ENCODE measurements around the gene DYNC1H1. TPM values are rescaled to one million over a fixed set of nuclear protein-coding genes. Genes with fewer than 3 reads are reported as not detected.

The DYNC1H1 gene
- total RNA-seq, 4 donors from 2014 or later = 608 to 897 (median 728) TPM

DNA sequence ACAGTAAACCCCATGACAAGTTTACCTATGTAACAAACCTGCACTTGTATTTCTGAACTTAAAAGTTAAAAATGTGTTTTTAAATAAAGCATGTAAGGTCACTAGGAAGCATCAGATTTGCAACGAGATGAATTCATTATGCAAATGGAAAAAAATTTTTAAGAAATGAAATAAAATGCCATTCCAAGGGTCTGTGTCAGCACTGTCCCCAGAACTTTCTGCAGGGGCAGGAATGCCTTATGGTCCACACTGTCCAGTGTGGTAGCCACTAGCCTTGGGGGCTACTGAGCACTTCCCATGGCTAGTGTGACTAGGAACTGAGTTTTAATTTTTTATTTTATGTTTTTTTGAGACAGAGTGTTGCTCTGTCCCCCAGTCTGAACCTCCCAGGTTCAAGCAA lies 73.3 kb downstream of the DYNC1H1 start:
- Histone ChIP-seq H3K27me3 (peaks cover 0 to 5% (median 0%) of the 10 kb centered on the region in 4 donors), H3K4me3 (no peak overlapping the region), H3K9me3 (no peaks in the 10 kb centered on the region), H3K36me3 (peaks cover 99 to 100% (median 100%) of the 10 kb centered on the region in 4 donors), H3K27ac (replicated peaks in 1 of 4) (no peak overlapping the region), H3K4me1 (no peaks in the 10 kb centered on the region)
- no peak for TF ChIP-seq EP300 (IDR thresholded peaks at IDR 0.05)
- TF ChIP-seq POLR2AphosphoS5 (IDR thresholded peaks at IDR 0.05) = no peak
- no peak for TF ChIP-seq POLR2A (IDR thresholded peaks at IDR 0.05; ENCODE audit: low read depth)
- no peak for TF ChIP-seq CTCF (IDR thresholded peaks at IDR 0.05)
- DNase-seq (ENCODE audit: extremely low spot score) = no peak
- 71% methylated on average over 1 of the region's 1 CpG for WGBS
- intact Hi-C loops (cut with DNase I) = no loop called here

- H3K36me3 ChIP-seq = peaks cover 99 to 100% (median 100%) of the 10 kb centered on the region in 4 donors
- peaks cover 0 to 5% (median 0%) of the 10 kb centered on the region in 4 donors for H3K27me3 ChIP-seq
- DNase-seq (ENCODE audit: extremely low spot score) = no peak
- no peak overlapping the region for H3K4me3 ChIP-seq
- intact Hi-C loops (cut with DNase I) = no loop called here
- H3K9me3 ChIP-seq = no peaks in the 10 kb centered on the region
- H3K27ac ChIP-seq (replicated peaks in 1 of 4) = no peak overlapping the region
- peaks cover 3 to 10% (median 4%) of the 10 kb centered on the region in 4 donors for H3K4me1 ChIP-seq
- TF ChIP-seq EP300 (IDR thresholded peaks at IDR 0.05) (no peak), POLR2AphosphoS5 (IDR thresholded peaks at IDR 0.05) (no peak), CTCF (IDR thresholded peaks at IDR 0.05) (no peak), POLR2A (IDR thresholded peaks at IDR 0.05; ENCODE audit: low read depth) (no peak)
- 90% methylated on average over 13 of the region's 16 CpGs for WGBS
Observed at GRCh38 chr14:102039157-102039556, 74.8 kb downstream of the DYNC1H1 start.

GRCh38 chr14:102040153-102040552 lies 75.8 kb downstream of the DYNC1H1 start:
- TF ChIP-seq POLR2AphosphoS5 (IDR thresholded peaks at IDR 0.05) (no peak), POLR2A (IDR thresholded peaks at IDR 0.05; ENCODE audit: low read depth) (no peak), CTCF (IDR thresholded peaks at IDR 0.05) (no peak), EP300 (IDR thresholded peaks at IDR 0.05) (no peak)
- Histone ChIP-seq H3K4me1 (peaks cover 4 to 10% (median 8%) of the 10 kb centered on the region in 4 donors), H3K36me3 (peaks cover 99 to 100% (median 100%) of the 10 kb centered on the region in 4 donors), H3K9me3 (no peaks in the 10 kb centered on the region), H3K4me3 (no peak overlapping the region), H3K27me3 (peaks cover 0 to 5% (median 0%) of the 10 kb centered on the region in 4 donors), H3K27ac (replicated peaks in 1 of 4) (no peak overlapping the region)
- WGBS = 94% methylated on average over 13 of the region's 13 CpGs
- no peak for DNase-seq (ENCODE audit: extremely low spot score)
- intact Hi-C loops (cut with DNase I) = no loop called here

GRCh38 chr14:102042699-102043098 lies 78.3 kb downstream of the DYNC1H1 start:
- peaks cover 0 to 3% (median 0%) of the 10 kb centered on the region in 4 donors for H3K27me3 ChIP-seq
- H3K36me3 ChIP-seq = peaks cover 89 to 100% (median 95%) of the 10 kb centered on the region in 4 donors
- intact Hi-C loops (cut with DNase I) = no loop called here
- no peaks in the 10 kb centered on the region for H3K9me3 ChIP-seq
- 93% methylated on average over 9 of the region's 9 CpGs for WGBS
- no peak for DNase-seq (ENCODE audit: extremely low spot score)
- peak overlapping the region in 1 of 4 donors; percentile 71 for H3K27ac ChIP-seq (replicated peaks in 1 of 4)
- TF ChIP-seq CTCF (IDR thresholded peaks at IDR 0.05) (no peak), EP300 (IDR thresholded peaks at IDR 0.05) (no peak), POLR2A (IDR thresholded peaks at IDR 0.05; ENCODE audit: low read depth) (no peak), POLR2AphosphoS5 (IDR thresholded peaks at IDR 0.05) (no peak)
- H3K4me1 ChIP-seq = peaks cover 9 to 25% (median 21%) of the 10 kb centered on the region in 4 donors
- H3K4me3 ChIP-seq = no peak overlapping the region

Data from esophagus muscularis mucosa (tissue), 4 donors.